ENCODE measurements around the gene SPARC.

Gene SPARC

GRCh38 chr5:151679421-151680155, 7.1 kb downstream of the SPARC start:
- DNase-seq (ENCODE audit: low spot score), result no peak

- DNase-seq (ENCODE audit: low spot score), result no peak
Observed at GRCh38 chr5:151678713-151679112, 8.0 kb downstream of the SPARC start.

GRCh38 chr5:151677776-151678545, 8.8 kb downstream of the SPARC start:
- DNase-seq (ENCODE audit: low spot score), result no peak

- no peak for DNase-seq (ENCODE audit: low spot score)
Observed at GRCh38 chr5:151676719-151677118, 10.0 kb downstream of the SPARC start.

- no peak for DNase-seq (ENCODE audit: low spot score)
Observed at GRCh38 chr5:151676314-151676712, 10.4 kb downstream of the SPARC start.

- no peak for DNase-seq (ENCODE audit: low spot score)
Observed at GRCh38 chr5:151675611-151676313, 11.0 kb downstream of the SPARC start.

GRCh38 chr5:151674626-151675610, 11.8 kb downstream of the SPARC start:
- no peak for DNase-seq (ENCODE audit: low spot score)

GRCh38 chr5:151673421-151673820, 13.3 kb downstream of the SPARC start:
- DNase-seq (ENCODE audit: low spot score), result no peak

- DNase-seq (ENCODE audit: low spot score), result no peak
Observed at GRCh38 chr5:151672516-151672915, 14.2 kb downstream of the SPARC start.

GRCh38 chr5:151671950-151672349, 14.8 kb downstream of the SPARC start:
- DNase-seq (ENCODE audit: low spot score), result no peak

- DNase-seq (ENCODE audit: low spot score), result no peak
Observed at GRCh38 chr5:151670953-151671636, 15.6 kb downstream of the SPARC start.

GRCh38 chr5:151670083-151670686, 16.5 kb downstream of the SPARC start:
- DNase-seq (ENCODE audit: low spot score), result no peak

- no peak for DNase-seq (ENCODE audit: low spot score)
Observed at GRCh38 chr5:151667083-151667482, 19.6 kb downstream of the SPARC start.

GRCh38 chr5:151665613-151666012, 21.1 kb downstream of the SPARC start:
- DNase-seq (ENCODE audit: low spot score), result no peak

- no peak for DNase-seq (ENCODE audit: low spot score)
Observed at GRCh38 chr5:151664694-151665585, 21.8 kb downstream of the SPARC start.

GRCh38 chr5:151663617-151664293, 23.0 kb downstream of the SPARC start:
- peak; percentile 88 for DNase-seq (ENCODE audit: low spot score)

GRCh38 chr5:151662805-151663204, 23.9 kb downstream of the SPARC start:
- DNase-seq (ENCODE audit: low spot score), result no peak

GRCh38 chr5:151661968-151662732, 24.6 kb downstream of the SPARC start:
- no peak for DNase-seq (ENCODE audit: low spot score)
